Measurements from ENCODE around the gene OVAAL.
"Not testable (repeated sequence)": the region's sequence is repeated elsewhere in the genome, so short reads cannot be mapped to it uniquely, and the experiment has no call there.

Gene OVAAL

GRCh38 chr1:180540697-180541594, 17.8 kb upstream of the OVAAL start:
- DNase-seq, result no peak

- no peak for DNase-seq
Measured at GRCh38 chr1:180542113-180542837, 16.5 kb upstream of the OVAAL start.

- DNase-seq, result no peak
Measured at GRCh38 chr1:180542838-180543145, 16.0 kb upstream of the OVAAL start.

GRCh38 chr1:180544050-180544449, 14.7 kb upstream of the OVAAL start:
- no peak for DNase-seq

DNA sequence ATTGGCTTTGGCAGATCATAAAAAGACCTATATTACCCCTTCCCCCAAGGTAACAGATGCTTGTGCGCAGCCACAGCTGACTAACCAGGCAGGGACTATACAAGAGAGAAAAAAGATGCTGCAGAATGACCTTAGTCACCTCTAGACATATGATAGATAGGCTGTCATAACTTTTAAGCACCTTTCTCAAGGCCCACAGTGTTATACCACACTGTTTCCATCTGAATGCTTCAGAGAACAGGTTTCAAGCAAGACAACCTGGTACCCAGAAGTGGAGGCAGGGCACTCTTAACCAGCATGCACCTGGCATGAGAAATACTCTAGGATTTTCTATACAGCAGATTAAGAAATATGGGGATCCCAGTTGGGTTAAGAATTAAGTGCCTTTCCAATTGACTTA, 12.8 kb upstream of the OVAAL start:
- DNase-seq, result no peak

GRCh38 chr1:180548686-180549317, 10.0 kb upstream of the OVAAL start:
- no peak for DNase-seq

DNA sequence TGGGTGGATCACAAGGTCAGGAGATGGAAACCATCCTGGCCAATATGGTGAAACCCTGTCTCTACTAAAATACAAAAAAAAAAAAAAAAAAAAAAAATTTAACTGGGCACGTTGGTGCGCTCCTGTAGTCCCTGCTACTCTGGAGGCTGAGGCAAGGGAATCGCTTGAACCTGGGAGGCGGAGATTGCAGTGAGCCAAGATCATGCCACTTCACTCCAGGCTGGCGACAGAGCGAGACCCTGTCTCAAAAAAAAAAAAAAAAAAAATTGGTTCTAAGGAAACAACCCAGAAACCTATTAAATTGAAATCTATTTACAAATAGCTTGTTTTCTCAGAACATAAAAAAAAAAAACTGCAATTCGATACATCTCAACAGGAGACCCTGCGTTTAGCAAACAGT, 9.0 kb upstream of the OVAAL start:
- DNase-seq, result not testable (repeated sequence)

- no peak for DNase-seq
Measured at GRCh38 chr1:180550241-180550640, 8.5 kb upstream of the OVAAL start.

- DNase-seq, result no peak
Measured at GRCh38 chr1:180551997-180552396, 6.8 kb upstream of the OVAAL start.

DNA sequence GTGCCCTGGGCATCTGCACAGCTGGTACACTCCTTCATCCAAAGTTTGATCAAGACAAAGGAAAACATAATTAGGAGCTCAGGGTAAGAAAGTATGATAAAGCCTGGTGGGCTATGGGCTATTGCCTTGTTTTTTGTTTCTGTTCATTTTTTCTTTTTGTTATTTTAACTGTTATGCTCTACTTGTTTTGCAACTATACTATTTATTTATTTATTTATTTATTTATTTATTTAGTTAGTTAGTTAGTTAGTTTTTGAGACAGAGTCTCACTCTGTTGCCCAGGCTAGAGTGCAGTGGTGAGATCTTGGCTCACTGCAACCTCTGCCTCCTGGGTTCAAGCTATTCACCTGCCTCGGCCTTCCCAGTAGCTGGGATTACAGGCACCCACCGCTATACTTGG, 5.7 kb upstream of the OVAAL start:
- not testable (repeated sequence) for DNase-seq

DNA sequence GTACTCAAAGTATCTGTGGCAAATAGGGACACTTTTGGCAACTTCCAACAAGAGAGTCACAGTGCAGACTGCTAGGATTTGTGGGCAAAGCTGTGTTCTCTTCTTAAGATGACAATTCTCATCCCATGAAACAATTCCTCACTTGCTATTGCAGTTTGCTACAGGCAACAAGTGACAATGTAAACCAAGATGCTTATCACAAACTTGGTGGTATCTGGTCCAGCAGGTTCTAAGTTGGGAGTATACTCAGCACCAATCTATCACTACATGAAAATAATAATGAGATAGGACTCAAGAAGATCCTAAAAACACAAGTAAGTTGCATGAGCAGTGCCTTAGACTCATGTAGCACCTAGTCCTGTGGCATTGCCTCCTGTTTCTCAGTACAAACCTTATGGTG, 3.4 kb upstream of the OVAAL start:
- no peak for DNase-seq

DNA sequence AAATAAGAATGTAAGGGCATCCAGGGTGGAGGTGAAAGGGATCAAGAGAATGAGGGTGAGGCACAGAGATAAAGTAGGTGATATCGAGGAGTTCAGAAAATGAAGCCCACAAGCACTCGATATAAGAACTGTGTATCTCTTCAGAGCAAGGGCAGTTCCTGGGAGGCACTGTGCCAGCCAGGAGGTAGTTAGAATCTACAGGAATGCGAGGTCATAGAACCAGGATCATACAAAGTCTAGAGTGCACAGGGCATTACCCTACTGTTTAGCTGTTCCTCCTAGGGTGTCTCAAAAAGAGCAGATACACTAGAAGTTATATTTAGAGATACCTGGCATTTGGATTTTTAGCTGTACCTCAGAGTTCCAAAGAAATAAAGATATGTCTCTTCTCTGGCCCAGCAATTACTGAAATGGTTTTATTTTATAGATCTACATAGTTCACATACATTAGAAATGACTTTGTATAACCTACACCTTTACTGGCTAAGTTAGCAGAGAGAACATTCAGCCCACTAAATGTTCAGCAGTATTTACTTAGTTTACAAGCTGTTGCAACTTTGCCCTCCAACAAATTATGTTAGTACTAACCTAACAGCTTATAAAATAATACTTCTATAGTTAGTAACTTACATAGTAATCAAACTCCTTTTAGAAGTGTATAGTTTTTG, 1.6 kb downstream of the OVAAL start:
- no peak for DNase-seq

DNA sequence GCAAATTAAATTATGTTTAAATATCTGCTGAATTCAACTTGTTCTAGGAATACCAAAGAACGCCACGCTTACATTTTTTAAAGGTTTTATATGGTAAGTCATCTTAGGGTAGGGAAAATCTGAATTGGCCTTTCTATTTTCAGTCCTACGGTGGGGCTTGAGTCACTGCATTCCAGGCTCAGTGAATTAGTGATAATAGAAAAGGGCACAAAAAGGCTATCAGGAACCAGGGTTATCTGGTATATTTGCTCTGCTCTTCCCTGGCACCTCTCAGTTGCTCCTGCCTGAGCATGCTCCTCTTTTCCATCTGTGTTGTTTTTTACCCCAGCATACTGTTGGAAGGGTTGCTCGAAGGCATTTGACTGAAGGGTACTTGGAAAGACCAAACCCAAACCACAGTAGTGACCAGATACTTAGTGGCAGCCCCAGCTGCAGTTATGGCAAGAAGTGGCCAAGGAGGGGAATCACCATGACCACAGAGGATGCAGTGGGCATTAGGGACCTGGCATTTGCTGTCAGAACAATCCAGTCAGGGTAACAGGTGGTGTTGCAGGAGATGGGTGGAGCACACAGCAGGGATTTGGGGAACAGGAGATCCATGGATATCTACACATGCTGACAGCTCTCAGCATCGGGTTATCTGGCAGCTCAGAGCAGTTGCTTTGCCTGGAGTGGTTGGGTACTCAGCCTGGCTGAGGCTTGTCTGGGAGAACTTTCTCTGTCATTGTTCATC, 2.3 kb downstream of the OVAAL start:
- no peak for DNase-seq

- no peak for DNase-seq
Measured at GRCh38 chr1:180562640-180563025, 3.9 kb downstream of the OVAAL start.

DNA sequence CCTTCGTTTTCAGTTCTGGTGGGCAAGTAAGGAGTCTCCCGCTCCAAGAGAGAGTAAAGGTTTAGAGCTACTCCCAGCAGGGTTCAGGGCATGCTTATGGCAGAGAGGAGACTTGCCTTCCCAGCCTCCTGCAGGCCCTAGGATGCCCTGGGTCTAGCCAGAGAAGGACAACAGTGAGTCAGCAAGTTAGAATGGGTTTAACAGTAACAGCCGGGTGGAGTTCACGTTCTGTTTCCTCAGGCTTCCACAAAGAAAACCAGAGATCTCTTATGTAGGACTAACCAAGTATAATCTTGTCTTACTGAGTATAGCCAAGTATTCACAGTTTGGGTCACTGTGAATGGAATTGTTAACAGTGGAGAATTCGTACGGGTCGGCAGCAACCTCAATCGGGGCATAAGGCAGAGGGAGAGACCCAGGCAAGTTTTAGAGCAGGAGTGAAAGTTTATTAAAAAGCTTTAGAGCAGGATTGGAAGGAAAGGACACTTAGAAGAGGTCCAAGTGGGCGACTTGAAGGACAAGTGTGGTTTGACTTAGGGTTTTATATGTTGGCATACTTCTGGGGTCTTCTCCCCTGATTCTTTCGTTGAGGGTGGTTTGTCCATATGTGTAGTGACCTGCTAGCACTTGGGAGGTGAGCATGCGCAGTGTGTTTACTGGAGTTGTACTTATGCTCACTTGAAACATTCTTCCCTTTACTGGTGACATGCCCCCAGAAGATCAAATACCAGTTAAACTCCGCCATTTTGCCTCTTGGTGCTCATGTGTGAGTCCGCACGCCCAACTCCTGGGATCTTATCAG, 4.5 kb downstream of the OVAAL start:
- no peak for DNase-seq

- DNase-seq, result no peak
Measured at GRCh38 chr1:180565121-180565871, 6.5 kb downstream of the OVAAL start.

DNA sequence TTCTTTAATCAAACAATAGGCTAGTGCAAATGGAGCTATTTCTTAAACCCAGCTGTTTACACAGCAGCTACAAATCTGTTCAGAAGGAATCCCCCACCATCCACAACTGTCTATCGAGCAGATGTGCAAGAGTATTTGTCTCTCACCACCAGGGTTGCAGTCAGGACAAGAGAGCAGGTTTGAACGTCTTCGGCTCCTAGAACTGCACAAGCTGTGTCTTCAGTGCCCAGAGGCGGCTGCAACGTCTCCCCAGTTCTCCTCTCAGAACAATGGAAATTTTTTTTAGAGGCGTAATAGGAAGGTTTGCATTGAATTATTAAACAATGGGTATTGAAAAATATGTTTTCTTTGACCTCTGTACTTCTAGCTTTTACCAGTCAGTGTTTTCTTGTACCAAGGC, 7.3 kb downstream of the OVAAL start:
- DNase-seq, result no peak

- DNase-seq, result no peak
Measured at GRCh38 chr1:180566495-180566894, 7.7 kb downstream of the OVAAL start.

GRCh38 chr1:180567654-180568053, 8.9 kb downstream of the OVAAL start:
- DNase-seq, result no peak

DNA sequence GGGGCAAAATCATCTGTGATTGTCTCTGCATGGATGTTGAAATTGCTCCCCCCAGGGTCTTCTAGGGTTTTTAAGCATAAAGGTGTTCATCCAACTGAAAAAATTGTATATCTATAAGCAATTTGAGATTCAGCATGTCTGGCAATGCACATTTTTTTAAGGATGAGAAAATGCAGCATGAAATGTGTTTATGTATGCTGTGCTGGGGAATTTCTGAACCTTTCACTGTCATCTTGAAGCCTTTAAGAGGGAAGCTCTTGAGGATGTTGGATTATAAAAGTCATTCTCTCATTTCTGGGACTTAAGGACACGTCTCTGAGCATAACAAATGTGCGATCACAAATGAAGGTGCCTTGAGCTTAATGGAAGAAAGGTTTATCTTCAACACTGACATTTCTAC, 9.4 kb downstream of the OVAAL start:
- no peak for DNase-seq

Data from CD4-positive, alpha-beta T cell treated with Interferon alpha-2 for 1 hour (primary cell).